HCT116 (cell line): ENCODE data around the gene EHD3. TPM values are rescaled to one million over a fixed set of nuclear protein-coding genes. Genes with fewer than 3 reads are reported as not detected.
A peak's percentile ranks its signal among the peaks of the same experiment; 100 is the strongest.

Experiments
- ATAC-seq: fragments of 200-7000 bp; cut with Tn5 transposase; 2 replicates; pipeline ENCODE4 v1.9.1; 2020; ENCODE audit warnings: mild to moderate bottlenecking, moderate library complexity
- BruUV-seq: library from RNA; stranded (reverse); fragments of 400-500 nt; replicated peaks from 2 replicates; lab custom pipeline; 2021; lab: Mats Ljungman, UMichigan
- CTCF ChIA-PET: fragments of 300-600 bp; sonication (Branson Sonifier 250); formaldehyde crosslinking; loops from one replicate; lab custom pipeline; 2021; ENCODE audit warnings: antibody characterized with exemption; lab: Charles Lee
- POLR2A ChIA-PET: fragments of 300-600, 350-600 bp; sonication (Branson Sonifier 250); formaldehyde crosslinking; loops from one replicate; lab custom pipeline; 2021; ENCODE audit warnings: antibody characterized with exemption; lab: Charles Lee
- RAD21 ChIA-PET, 2 experiments: fragments of 300-600 bp; sonication (Branson Sonifier 250); formaldehyde crosslinking; loops; one replicate each; lab custom pipeline; 2023; ENCODE audit warnings: low total read pairs in 2 of 2; ENCODE audit not compliant: uncharacterized antibody in 2 of 2, unreplicated experiment in 2 of 2, low non-redundant PET in 1 of 2; lab: Charles Lee
- DNase-seq: peaks from one replicate; pipeline ENCODE4 v3.0.0-alpha.2; 2010; ENCODE audit warnings: low read depth, low spot score
- H2AFZ ChIP-seq: fragments of 200-600 bp; shearing (Covaris generic), sonication (generic); 2 replicates; pipeline ENCODE4 v1.6.1; 2017; ENCODE audit warnings: low read depth, mixed run types, mixed read lengths, antibody characterized with exemption, low read length; ENCODE audit not compliant: poor library complexity, severe bottlenecking
- H3K27ac ChIP-seq: 2 replicates; pipeline ENCODE4 v1.5.1; 2012; ENCODE audit warnings: low read depth, low read length
- H3K27me3 ChIP-seq: fragments of 200-600 bp; sonication (generic); 2 replicates; pipeline ENCODE4 v1.6.1; 2016; ENCODE audit warnings: mixed run types, low read length, mixed read lengths; ENCODE audit not compliant: insufficient read depth
- H3K36me3 ChIP-seq, 2 experiments: fragments of 200-500 bp in 1 of 2; fragments of 200-600 bp in 1 of 2; sonication (Bioruptor generic) in 1 of 2; sonication (generic) in 1 of 2; 2 replicates each; pipeline versions ENCODE4 v1.5.1 to v1.6.1; 2014 to 2016; ENCODE audit warnings: low read length in 2 of 2, inconsistent platforms in 1 of 2, mixed read lengths in 1 of 2, mixed run types in 1 of 2; ENCODE audit not compliant: insufficient read depth in 2 of 2, control insufficient read depth in 1 of 2
- H3K4me1 ChIP-seq, 2 experiments: fragments of 200-600 bp in 1 of 2; sonication (generic) in 1 of 2; 2 replicates each; pipeline versions ENCODE4 v1.5.1 to v1.6.1; 2012 to 2017; ENCODE audit warnings: low read length in 2 of 2, inconsistent platforms in 1 of 2, mild to moderate bottlenecking in 1 of 2, mixed read lengths in 1 of 2, mixed run types in 1 of 2, moderate library complexity in 1 of 2; ENCODE audit not compliant: insufficient read depth in 2 of 2, control insufficient read depth in 1 of 2
- H3K4me2 ChIP-seq: fragments of 200-600 bp; sonication (generic); 2 replicates; pipeline ENCODE4 v1.6.1; 2017; ENCODE audit warnings: mixed run types, low read length, mixed read lengths
- H3K4me3 ChIP-seq, 2 experiments: fragments of 200-600 bp in 1 of 2; sonication (generic) in 1 of 2; replicated peaks in 1 of 2; 2 replicates each; pipeline ENCODE4 v1.5.1; 2011 to 2016; ENCODE audit warnings: low read length in 2 of 2, control low read depth in 1 of 2, low read depth in 1 of 2, mild to moderate bottlenecking in 1 of 2, mixed read lengths in 1 of 2, mixed run types in 1 of 2
- H3K79me2 ChIP-seq: fragments of 200-600 bp; sonication (generic); 2 replicates; pipeline ENCODE4 v1.6.1; 2017; ENCODE audit warnings: mild to moderate bottlenecking, mixed run types, low read length, moderate library complexity, mixed read lengths; ENCODE audit not compliant: insufficient read depth
- H3K9ac ChIP-seq: fragments of 200-600 bp; sonication (generic); 2 replicates; pipeline ENCODE4 v1.6.1; 2016; ENCODE audit warnings: low read length, mixed read lengths
- H3K9me2 ChIP-seq: fragments of 200-600 bp; sonication (generic), shearing (Covaris generic); 2 replicates; pipeline ENCODE4 v1.6.1; 2017; ENCODE audit warnings: mixed run types, mild to moderate bottlenecking, moderate library complexity; ENCODE audit not compliant: insufficient read depth
- H3K9me3 ChIP-seq, 2 experiments: fragments of 200-500 bp in 1 of 2; fragments of 200-600 bp in 1 of 2; sonication (Bioruptor generic) in 1 of 2; sonication (generic) in 1 of 2; 2 replicates each; pipeline ENCODE4 v1.6.1; 2014 to 2017; ENCODE audit warnings: low read length in 2 of 2, mixed read lengths in 2 of 2, inconsistent platforms in 1 of 2, low read depth in 1 of 2, mild to moderate bottlenecking in 1 of 2, mixed run types in 1 of 2, moderate library complexity in 1 of 2; ENCODE audit not compliant: control insufficient read depth in 1 of 2, insufficient read depth in 1 of 2
- H4K20me1 ChIP-seq: fragments of 200-600 bp; sonication (generic), shearing (Covaris generic); 2 replicates; pipeline ENCODE4 v1.6.1; 2017; ENCODE audit warnings: mixed run types, mild to moderate bottlenecking, moderate library complexity; ENCODE audit not compliant: insufficient read depth
- CBX3 ChIP-seq: IDR thresholded peaks from 2 replicates; pipeline ENCODE4 v1.6.1; 2012; ENCODE audit warnings: low read depth
- JUND ChIP-seq: IDR thresholded peaks from 2 replicates; pipeline ENCODE4 v1.6.1; 2012
- POLR2A ChIP-seq: IDR thresholded peaks from 2 replicates; pipeline ENCODE4 v1.7.0; 2011; ENCODE audit warnings: borderline replicate concordance; ENCODE audit not compliant: insufficient read depth, insufficient read length; ENCODE audit errors: extremely low read depth
- POLR2AphosphoS5 ChIP-seq: IDR thresholded peaks from 2 replicates; pipeline ENCODE4 v1.6.1; 2011; ENCODE audit warnings: mild to moderate bottlenecking, low read depth, low read length, moderate library complexity
- SIN3A ChIP-seq: IDR thresholded peaks from 2 replicates; pipeline ENCODE4 v1.6.1; 2012; ENCODE audit warnings: low read depth
- SP1 ChIP-seq: IDR thresholded peaks from 2 replicates; pipeline ENCODE4 v1.6.1; 2012; ENCODE audit warnings: low read depth
- intact Hi-C: fragments of 100-400 bp; cut with micrococcal nuclease; formaldehyde crosslinking; loops from 2 replicates; pipeline ENCODE4 v1.10.0; 2022
- total RNA-seq: library from RNA; stranded (reverse); gene quantifications from one replicate; pipeline ENCODE4 v1.2.1, GENCODE V29; 2021; ENCODE audit not compliant: unreplicated experiment
- TF ChIP-seq, protein P1 (sequence below): IDR thresholded peaks from 2 replicates; pipeline ENCODE4 v1.6.1; 2011; ENCODE audit warnings: mild to moderate bottlenecking, low read length, moderate library complexity; ENCODE audit not compliant: insufficient replicate concordance; ENCODE audit errors: extremely low read depth
- TF ChIP-seq, protein P2 (sequence below): IDR thresholded peaks from 2 replicates; pipeline ENCODE4 v1.6.1; 2012; ENCODE audit warnings: low read depth
- TF ChIP-seq, protein P3 (sequence below), 3 experiments: fragments of 200-600 bp in 1 of 3; sonication (generic) in 1 of 3; IDR thresholded peaks in 2 of 3; conservative IDR thresholded peaks in 1 of 3; 2 replicates each; pipeline ENCODE4 v1.5.1; 2012 to 2017; ENCODE audit warnings: low read depth in 2 of 3, low read length in 2 of 3, antibody characterized with exemption in 1 of 3, borderline replicate concordance in 1 of 3, control low read depth in 1 of 3, mild to moderate bottlenecking in 1 of 3, mixed read lengths in 1 of 3, mixed run types in 1 of 3, moderate library complexity in 1 of 3; ENCODE audit not compliant: insufficient read depth in 1 of 3

Gene EHD3
- total RNA-seq, 1 experiment from 2014 or later, result not detected

DNA sequence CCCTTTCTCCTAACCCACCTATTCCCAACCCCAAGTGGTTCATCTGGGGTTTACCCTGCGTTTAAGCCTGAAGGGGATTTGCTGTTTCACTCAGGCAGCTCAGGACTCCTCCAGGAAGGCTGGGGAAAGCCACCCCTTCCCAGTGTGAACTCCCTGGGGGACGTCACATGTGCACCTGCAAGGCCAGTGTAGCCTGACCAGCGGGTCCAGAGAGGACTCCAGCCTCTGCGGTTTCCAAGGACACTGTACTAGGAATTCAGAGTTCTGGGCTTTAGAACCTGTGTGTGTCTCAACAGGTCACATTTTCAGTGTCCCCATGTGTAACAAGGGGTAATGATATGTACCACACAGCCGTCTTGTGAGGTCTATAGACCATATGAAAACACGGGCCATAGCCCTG, 17.9 kb downstream of the EHD3 start (continued):
- TF ChIP-seq, protein P1, sequence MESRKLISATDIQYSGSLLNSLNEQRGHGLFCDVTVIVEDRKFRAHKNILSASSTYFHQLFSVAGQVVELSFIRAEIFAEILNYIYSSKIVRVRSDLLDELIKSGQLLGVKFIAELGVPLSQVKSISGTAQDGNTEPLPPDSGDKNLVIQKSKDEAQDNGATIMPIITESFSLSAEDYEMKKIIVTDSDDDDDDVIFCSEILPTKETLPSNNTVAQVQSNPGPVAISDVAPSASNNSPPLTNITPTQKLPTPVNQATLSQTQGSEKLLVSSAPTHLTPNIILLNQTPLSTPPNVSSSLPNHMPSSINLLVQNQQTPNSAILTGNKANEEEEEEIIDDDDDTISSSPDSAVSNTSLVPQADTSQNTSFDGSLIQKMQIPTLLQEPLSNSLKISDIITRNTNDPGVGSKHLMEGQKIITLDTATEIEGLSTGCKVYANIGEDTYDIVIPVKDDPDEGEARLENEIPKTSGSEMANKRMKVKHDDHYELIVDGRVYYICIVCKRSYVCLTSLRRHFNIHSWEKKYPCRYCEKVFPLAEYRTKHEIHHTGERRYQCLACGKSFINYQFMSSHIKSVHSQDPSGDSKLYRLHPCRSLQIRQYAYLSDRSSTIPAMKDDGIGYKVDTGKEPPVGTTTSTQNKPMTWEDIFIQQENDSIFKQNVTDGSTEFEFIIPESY, result no peak
- no peak for TF ChIP-seq POLR2AphosphoS5
- no peak for TF ChIP-seq POLR2A

DNA sequence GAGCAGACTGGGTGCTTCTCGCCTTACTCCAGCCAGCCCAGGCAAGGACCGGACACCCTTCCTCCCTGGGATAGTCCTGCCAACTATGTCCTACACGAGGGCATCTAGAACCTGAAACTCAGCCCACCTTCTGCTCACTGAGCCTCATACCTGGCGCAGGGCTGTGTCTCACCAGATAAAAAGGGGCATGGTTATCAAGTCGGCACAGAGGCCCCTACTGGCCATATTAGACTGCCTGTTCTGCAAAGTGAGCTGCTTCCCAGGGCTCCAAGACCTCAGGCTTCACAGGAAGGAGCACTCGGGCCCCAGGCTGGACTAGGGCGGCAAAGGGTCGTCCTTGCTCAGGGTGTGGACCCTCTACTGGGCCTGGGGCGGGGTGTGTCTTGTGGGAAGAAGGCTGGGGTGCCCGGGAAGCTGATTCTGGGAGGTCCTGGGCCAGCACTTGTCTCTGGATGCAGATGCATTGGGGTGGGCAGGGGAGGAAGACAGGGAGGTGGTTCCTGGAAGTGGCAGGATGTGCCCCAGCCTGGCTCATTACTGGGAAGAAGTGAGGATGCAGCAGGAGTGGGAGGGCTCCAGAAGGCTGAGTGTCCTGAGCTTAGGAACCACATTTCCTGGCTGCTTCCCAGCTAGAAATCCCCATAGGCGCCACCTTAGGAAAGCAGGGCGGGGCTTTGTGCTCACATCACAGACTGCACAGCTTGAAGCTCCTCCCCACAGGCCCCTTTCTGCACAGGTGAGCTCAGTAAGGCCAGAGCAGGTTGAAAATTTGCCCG, 19.6 kb downstream of the EHD3 start:
- no peak for TF ChIP-seq CBX3
- TF ChIP-seq, protein P2, sequence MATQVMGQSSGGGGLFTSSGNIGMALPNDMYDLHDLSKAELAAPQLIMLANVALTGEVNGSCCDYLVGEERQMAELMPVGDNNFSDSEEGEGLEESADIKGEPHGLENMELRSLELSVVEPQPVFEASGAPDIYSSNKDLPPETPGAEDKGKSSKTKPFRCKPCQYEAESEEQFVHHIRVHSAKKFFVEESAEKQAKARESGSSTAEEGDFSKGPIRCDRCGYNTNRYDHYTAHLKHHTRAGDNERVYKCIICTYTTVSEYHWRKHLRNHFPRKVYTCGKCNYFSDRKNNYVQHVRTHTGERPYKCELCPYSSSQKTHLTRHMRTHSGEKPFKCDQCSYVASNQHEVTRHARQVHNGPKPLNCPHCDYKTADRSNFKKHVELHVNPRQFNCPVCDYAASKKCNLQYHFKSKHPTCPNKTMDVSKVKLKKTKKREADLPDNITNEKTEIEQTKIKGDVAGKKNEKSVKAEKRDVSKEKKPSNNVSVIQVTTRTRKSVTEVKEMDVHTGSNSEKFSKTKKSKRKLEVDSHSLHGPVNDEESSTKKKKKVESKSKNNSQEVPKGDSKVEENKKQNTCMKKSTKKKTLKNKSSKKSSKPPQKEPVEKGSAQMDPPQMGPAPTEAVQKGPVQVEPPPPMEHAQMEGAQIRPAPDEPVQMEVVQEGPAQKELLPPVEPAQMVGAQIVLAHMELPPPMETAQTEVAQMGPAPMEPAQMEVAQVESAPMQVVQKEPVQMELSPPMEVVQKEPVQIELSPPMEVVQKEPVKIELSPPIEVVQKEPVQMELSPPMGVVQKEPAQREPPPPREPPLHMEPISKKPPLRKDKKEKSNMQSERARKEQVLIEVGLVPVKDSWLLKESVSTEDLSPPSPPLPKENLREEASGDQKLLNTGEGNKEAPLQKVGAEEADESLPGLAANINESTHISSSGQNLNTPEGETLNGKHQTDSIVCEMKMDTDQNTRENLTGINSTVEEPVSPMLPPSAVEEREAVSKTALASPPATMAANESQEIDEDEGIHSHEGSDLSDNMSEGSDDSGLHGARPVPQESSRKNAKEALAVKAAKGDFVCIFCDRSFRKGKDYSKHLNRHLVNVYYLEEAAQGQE, result no peak
- TF ChIP-seq, protein P3, sequence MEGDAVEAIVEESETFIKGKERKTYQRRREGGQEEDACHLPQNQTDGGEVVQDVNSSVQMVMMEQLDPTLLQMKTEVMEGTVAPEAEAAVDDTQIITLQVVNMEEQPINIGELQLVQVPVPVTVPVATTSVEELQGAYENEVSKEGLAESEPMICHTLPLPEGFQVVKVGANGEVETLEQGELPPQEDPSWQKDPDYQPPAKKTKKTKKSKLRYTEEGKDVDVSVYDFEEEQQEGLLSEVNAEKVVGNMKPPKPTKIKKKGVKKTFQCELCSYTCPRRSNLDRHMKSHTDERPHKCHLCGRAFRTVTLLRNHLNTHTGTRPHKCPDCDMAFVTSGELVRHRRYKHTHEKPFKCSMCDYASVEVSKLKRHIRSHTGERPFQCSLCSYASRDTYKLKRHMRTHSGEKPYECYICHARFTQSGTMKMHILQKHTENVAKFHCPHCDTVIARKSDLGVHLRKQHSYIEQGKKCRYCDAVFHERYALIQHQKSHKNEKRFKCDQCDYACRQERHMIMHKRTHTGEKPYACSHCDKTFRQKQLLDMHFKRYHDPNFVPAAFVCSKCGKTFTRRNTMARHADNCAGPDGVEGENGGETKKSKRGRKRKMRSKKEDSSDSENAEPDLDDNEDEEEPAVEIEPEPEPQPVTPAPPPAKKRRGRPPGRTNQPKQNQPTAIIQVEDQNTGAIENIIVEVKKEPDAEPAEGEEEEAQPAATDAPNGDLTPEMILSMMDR (IDR thresholded peaks at IDR 0.05 in 2 of 3, conservative IDR thresholded peaks at IDR 0.05 in 1 of 3; ENCODE audit: borderline replicate concordance in 1 of 3, insufficient read depth in 1 of 3, low read depth in 2 of 3, low read length in 2 of 3), result no peak
- no peak for TF ChIP-seq SP1
- TF ChIP-seq SIN3A, result no peak
- no peak for TF ChIP-seq JUND
- Histone ChIP-seq H3K36me3 (no peaks in the 10 kb centered on the region), H3K9ac (no peak overlapping the region), H3K27ac (no peak overlapping the region), H2AFZ (no peak overlapping the region), H3K9me3 (no peaks in the 10 kb centered on the region), H4K20me1 (no peaks in the 10 kb centered on the region), H3K4me3 (no peak overlapping the region), H3K79me2 (no peaks in the 10 kb centered on the region), H3K4me1 (no peaks in the 10 kb centered on the region), H3K27me3 (no peaks in the 10 kb centered on the region), H3K9me2 (no peaks in the 10 kb centered on the region), H3K4me2 (no peak overlapping the region)
- CTCF ChIA-PET, result no interaction called here
- RAD21 ChIA-PET, result no interaction called here
- DNase-seq (no peak), ATAC-seq (peak; percentile 60)
- intact Hi-C loops, result no loop called here
- POLR2A ChIA-PET, result no interaction called here
- BruUV-seq, result no TSS peak
